Thoracic aorta (tissue), 2 donors: ENCODE results near the gene BRCC3. TPM values are rescaled to one million over a fixed set of nuclear protein-coding genes. Genes with fewer than 3 reads are reported as not detected.

ENCODE experiments used
- ATAC-seq: fragments of 150-250 bp; one replicate; pipeline ENCODE4 v1.8.0; 2017; ENCODE audit warnings: low read depth; ENCODE audit not compliant: insufficient number of reproducible peaks, low FRiP score
- DNase-seq: peaks from one replicate; pipeline ENCODE4 v3.0.0-alpha.2; 2020; ENCODE audit warnings: low spot score
- H3K27ac ChIP-seq, 2 donors: fragments of 200-600 bp; sonication (generic); 1 replicate in 1 of 2; 2 replicates in 1 of 2; pipeline ENCODE4 v1.5.1; 2016; ENCODE audit warnings: mild to moderate bottlenecking in 2 of 2, moderate library complexity in 2 of 2
- H3K27me3 ChIP-seq: fragments of 200-600 bp; sonication (generic); replicated peaks from 2 replicates; pipeline ENCODE4 v1.6.0; 2016; ENCODE audit warnings: mild to moderate bottlenecking; ENCODE audit not compliant: insufficient read depth
- H3K36me3 ChIP-seq: fragments of 200-600 bp; sonication (generic); one replicate; pipeline ENCODE4 v1.5.1; 2016
- H3K4me1 ChIP-seq, 2 donors: fragments of 200-600 bp; sonication (generic); 1 replicate in 1 of 2; 2 replicates in 1 of 2; pipeline versions ENCODE4 v1.5.1 to v1.6.0; 2016; ENCODE audit warnings: low read depth in 2 of 2, mild to moderate bottlenecking in 1 of 2; ENCODE audit not compliant: control insufficient read depth in 1 of 2
- H3K4me3 ChIP-seq: fragments of 200-600 bp; sonication (generic); 2 replicates; pipeline ENCODE4 v1.5.1; 2016; ENCODE audit warnings: mild to moderate bottlenecking
- H3K9me3 ChIP-seq: fragments of 200-600 bp; sonication (generic); 2 replicates; pipeline ENCODE4 v1.5.1; 2016
- CTCF ChIP-seq: fragments of 200-600 bp; sonication (generic); IDR thresholded peaks from one replicate; pipeline ENCODE4 v1.5.1; 2019; ENCODE audit warnings: antibody characterized with exemption
- total RNA-seq, 2 donors: library from RNA; depleted of rRNA; stranded (reverse); fragments of >200 nt; gene quantifications; one replicate each; pipeline versions ENCODE4 v1.1.0 to v1.2.3, GENCODE V29; 2016

Gene BRCC3
- total RNA-seq, 2 donors from 2014 or later = 6.2 to 14.2 TPM

GRCh38 chrX:155070038-155070437 is 1.3 kb upstream of the BRCC3 start:
- DNase-seq = no peak
- Histone ChIP-seq H3K36me3 (no peaks in the 10 kb centered on the region), H3K4me3 (peak overlapping the region; percentile 86), H3K27ac (peak overlapping the region in 1 of 2 donors; percentile 86), H3K9me3 (no peaks in the 10 kb centered on the region), H3K27me3 (no peaks in the 10 kb centered on the region), H3K4me1 (peaks cover 4 to 7% of the 10 kb centered on the region in 2 donors)
- TF ChIP-seq CTCF = no peak
- ATAC-seq = no peak

- Histone ChIP-seq H3K9me3 (no peaks in the 10 kb centered on the region), H3K27ac (peak overlapping the region; percentile 82 to 86), H3K4me3 (peak overlapping the region; percentile 86), H3K36me3 (no peaks in the 10 kb centered on the region), H3K4me1 (peaks cover 4 to 7% of the 10 kb centered on the region in 2 donors), H3K27me3 (no peaks in the 10 kb centered on the region)
- DNase-seq (no peak), ATAC-seq (peak; percentile 24)
- no peak for TF ChIP-seq CTCF
Observed at GRCh38 chrX:155070663-155070974, 689 bp upstream of the BRCC3 start.

- Histone ChIP-seq H3K9me3 (no peaks in the 10 kb centered on the region), H3K4me1 (peaks cover 4 to 7% of the 10 kb centered on the region in 2 donors), H3K36me3 (no peaks in the 10 kb centered on the region), H3K27ac (peak overlapping the region; percentile 65 to 81), H3K27me3 (no peaks in the 10 kb centered on the region), H3K4me3 (peak overlapping the region; percentile 80)
- no peak for TF ChIP-seq CTCF
- ATAC-seq (no peak), DNase-seq (no peak)
Observed at GRCh38 chrX:155071694-155072280, 479 bp downstream of the BRCC3 start.

- ATAC-seq (no peak), DNase-seq (no peak)
- Histone ChIP-seq H3K36me3 (no peaks in the 10 kb centered on the region), H3K4me3 (no peak overlapping the region), H3K27ac (no peak overlapping the region), H3K9me3 (no peaks in the 10 kb centered on the region), H3K4me1 (no peaks in the 10 kb centered on the region), H3K27me3 (no peaks in the 10 kb centered on the region)
- peak; percentile 41 for TF ChIP-seq CTCF
Observed at GRCh38 chrX:155086202-155086840, 15.0 kb downstream of the BRCC3 start.

- no peaks in the 10 kb centered on the region for H3K4me1 ChIP-seq
- no peaks in the 10 kb centered on the region for H3K27me3 ChIP-seq
- DNase-seq (no peak), ATAC-seq (no peak)
- H3K27ac ChIP-seq = no peak overlapping the region
- H3K4me3 ChIP-seq = no peak overlapping the region
- H3K36me3 ChIP-seq = no peaks in the 10 kb centered on the region
- no peaks in the 10 kb centered on the region for H3K9me3 ChIP-seq
- TF ChIP-seq CTCF = no peak
Observed at GRCh38 chrX:155086961-155087735, 15.8 kb downstream of the BRCC3 start.
